GM23248 (cell line): ENCODE results near the gene ADGRL2. TPM values are rescaled to one million over a fixed set of nuclear protein-coding genes. Genes with fewer than 3 reads are reported as not detected.

Source experiments
- DNase-seq: peaks from one replicate; pipeline ENCODE4 v3.0.0-alpha.2; 2015
- H2AFZ ChIP-seq: fragments of 200-600 bp; sonication (generic); 2 replicates; pipeline ENCODE4 v1.6.1; 2016; ENCODE audit warnings: antibody characterized with exemption
- H3F3A ChIP-seq: fragments of 200-600 bp; sonication (generic); 2 replicates; pipeline ENCODE4 v1.6.1; 2016; ENCODE audit warnings: mild to moderate bottlenecking, antibody characterized with exemption, mixed run types; ENCODE audit not compliant: insufficient read depth
- H3K27ac ChIP-seq: fragments of 200-600 bp; sonication (generic); 2 replicates; pipeline ENCODE4 v1.5.1; 2016; ENCODE audit warnings: mild to moderate bottlenecking
- H3K27me3 ChIP-seq: fragments of 200-600 bp; sonication (generic); replicated peaks from 2 replicates; pipeline ENCODE4 v1.6.1; 2016; ENCODE audit warnings: mild to moderate bottlenecking; ENCODE audit not compliant: insufficient read depth
- H3K36me3 ChIP-seq: fragments of 200-600 bp; sonication (generic); 2 replicates; pipeline ENCODE4 v1.6.1; 2016; ENCODE audit warnings: low read depth, mild to moderate bottlenecking
- H3K4me1 ChIP-seq: fragments of 200-600 bp; sonication (generic); 2 replicates; pipeline ENCODE4 v1.6.1; 2016; ENCODE audit warnings: mild to moderate bottlenecking; ENCODE audit not compliant: insufficient read depth
- H3K4me2 ChIP-seq: fragments of 200-600 bp; sonication (generic); one replicate; pipeline ENCODE4 v1.6.1; 2016; ENCODE audit warnings: mild to moderate bottlenecking; ENCODE audit not compliant: unreplicated experiment
- H3K4me3 ChIP-seq: fragments of 200-600 bp; sonication (generic); 2 replicates; pipeline ENCODE4 v1.5.1; 2016; ENCODE audit warnings: mild to moderate bottlenecking
- H3K79me2 ChIP-seq: fragments of 200-600 bp; sonication (generic); 2 replicates; pipeline ENCODE4 v1.6.1; 2016; ENCODE audit warnings: mild to moderate bottlenecking; ENCODE audit not compliant: insufficient read depth
- H3K9ac ChIP-seq: fragments of 200-600 bp; sonication (generic); 2 replicates; pipeline ENCODE4 v1.6.1; 2016; ENCODE audit warnings: mild to moderate bottlenecking
- H3K9me2 ChIP-seq: fragments of 200-600 bp; sonication (generic); 2 replicates; pipeline ENCODE4 v1.6.1; 2016; ENCODE audit warnings: mixed run types, mild to moderate bottlenecking, moderate library complexity; ENCODE audit not compliant: insufficient read depth
- H3K9me3 ChIP-seq: fragments of 200-600 bp; sonication (generic); one replicate; pipeline ENCODE4 v1.6.1; 2017; ENCODE audit warnings: low read depth
- H4K20me1 ChIP-seq: fragments of 200-600 bp; sonication (generic); 2 replicates; pipeline ENCODE4 v1.6.0; 2016; ENCODE audit not compliant: insufficient read depth
- EZH2 ChIP-seq: fragments of 200-600 bp; sonication (generic); IDR thresholded peaks from 2 replicates; pipeline ENCODE4 v1.6.1; 2018; ENCODE audit warnings: antibody characterized with exemption, mild to moderate bottlenecking; ENCODE audit not compliant: insufficient read depth, poor library complexity, severe bottlenecking
- EZH2phosphoT487 ChIP-seq: fragments of 200-600 bp; sonication (generic); IDR thresholded peaks from 2 replicates; pipeline ENCODE4 v1.6.1; 2018; ENCODE audit warnings: antibody characterized with exemption, moderate library complexity, mild to moderate bottlenecking, low read depth; ENCODE audit not compliant: insufficient read depth
- WGBS, 2 experiments: methylation state at CpG; one replicate each; pipeline ENCODE4 v1.1.6; 2015 to 2017; ENCODE audit warnings: low lambda C conversion rate in 2 of 2, low coverage in 1 of 2; ENCODE audit errors: missing lambda C conversion rate in 2 of 2; 5-methylcytosine and 5-hydroxymethylcytosine counted together
- in situ Hi-C: fragments of 300-500 bp; cut with MboI; formaldehyde crosslinking; loops from 2 replicates; pipeline ENCODE4 v1.15.0; 2020
- polyA plus RNA-seq: library from polyadenylated mRNA; unstranded; fragments of >200 nt; fragmentation: Nextera tagmentation; extraction: Ambion mirVana; gene quantifications from 2 replicates; pipeline ENCODE4 v1.2.1, GENCODE V29; 2016
- total RNA-seq: library from RNA; depleted of rRNA; stranded (reverse); fragments of >200 nt; shearing (Covaris generic); gene quantifications from 2 replicates; pipeline ENCODE4 v1.2.3, GENCODE V29; 2014

ADGRL2 gene
- total and polyA plus RNA-seq, 2 experiments from 2014 or later = 12.3 to 41.6 TPM

DNA sequence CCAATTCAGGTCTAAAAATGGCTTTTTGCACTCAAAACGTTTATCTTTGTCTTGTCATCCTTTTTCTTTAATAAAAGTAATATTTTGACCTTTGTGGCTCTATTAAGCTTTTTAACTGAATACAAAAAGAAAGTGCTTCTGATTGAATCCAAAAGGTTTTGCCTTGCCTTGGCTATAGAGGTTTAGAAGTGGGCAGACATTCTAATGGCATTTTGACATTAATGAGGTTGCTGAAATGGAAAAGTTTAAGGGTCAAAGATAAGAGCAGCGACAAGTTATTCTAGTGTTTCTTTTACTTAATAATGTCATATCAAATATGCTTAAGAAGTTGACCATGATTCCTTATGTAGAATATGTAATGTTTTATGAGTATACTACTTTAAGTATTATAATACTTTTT, 120.2 kb downstream of the ADGRL2 start:
- no peaks in the 10 kb centered on the region for H3K36me3 ChIP-seq
- H3F3A ChIP-seq = no peaks in the 10 kb centered on the region
- TF ChIP-seq EZH2phosphoT487 (no peak), EZH2 (no peak)
- H3K9me2 ChIP-seq = no peaks in the 10 kb centered on the region
- no peak overlapping the region for H3K9ac ChIP-seq
- no peaks in the 10 kb centered on the region for H3K27me3 ChIP-seq
- no peaks in the 10 kb centered on the region for H3K79me2 ChIP-seq
- H3K4me3 ChIP-seq = no peak overlapping the region; the same call in 1 of the 2 replicates
- in situ Hi-C loops = no loop called here
- no peak for DNase-seq
- H3K9me3 ChIP-seq = no peaks in the 10 kb centered on the region
- peaks cover 11% of the 10 kb centered on the region; the same call in 1 of the 2 replicates for H3K4me1 ChIP-seq
- WGBS, 2 experiments = 44 to 49% methylated on average over 2 of the region's 2 CpGs
- H3K4me2 ChIP-seq = peak overlapping the region; percentile 30
- H2AFZ ChIP-seq = peak overlapping the region; percentile 47; the same call in 1 of the 2 replicates
- H3K27ac ChIP-seq = peak overlapping the region; percentile 10; the same call in 1 of the 2 replicates
- H4K20me1 ChIP-seq = no peaks in the 10 kb centered on the region

DNA sequence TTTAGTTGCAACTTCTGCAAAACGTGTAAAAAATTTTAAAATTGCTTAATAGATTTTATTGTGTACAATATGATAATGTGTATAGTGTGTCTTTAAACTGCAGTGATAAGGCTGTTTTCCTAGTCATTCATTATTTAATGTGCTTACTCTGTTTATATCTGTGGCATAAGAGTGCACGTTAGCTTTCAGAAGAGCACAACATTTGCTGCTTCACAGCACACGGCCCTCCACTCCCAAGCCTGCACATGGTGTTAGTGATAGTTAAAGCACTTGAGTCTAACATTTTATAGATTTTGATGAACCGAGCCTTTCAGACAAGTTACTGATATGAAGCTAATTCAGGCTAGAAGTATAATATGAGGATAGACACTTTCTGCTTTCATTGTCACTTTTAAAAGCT, 120.6 kb downstream of the ADGRL2 start:
- H3K4me2 ChIP-seq = no peak overlapping the region
- no peaks in the 10 kb centered on the region for H3K27me3 ChIP-seq
- H3K9me3 ChIP-seq = no peaks in the 10 kb centered on the region
- no peak overlapping the region for H3K27ac ChIP-seq
- H2AFZ ChIP-seq = no peak overlapping the region
- no peaks in the 10 kb centered on the region for H3K9me2 ChIP-seq
- H3K9ac ChIP-seq = no peak overlapping the region
- peaks cover 11% of the 10 kb centered on the region; the same call in 1 of the 2 replicates for H3K4me1 ChIP-seq
- no peaks in the 10 kb centered on the region for H3F3A ChIP-seq
- no peaks in the 10 kb centered on the region for H4K20me1 ChIP-seq
- no peaks in the 10 kb centered on the region for H3K79me2 ChIP-seq
- TF ChIP-seq EZH2 (no peak), EZH2phosphoT487 (no peak)
- 85% methylated on average over 4 of the region's 4 CpGs for WGBS, 2 experiments
- DNase-seq = no peak
- in situ Hi-C loops = no loop called here
- no peaks in the 10 kb centered on the region for H3K36me3 ChIP-seq
- no peak overlapping the region for H3K4me3 ChIP-seq

- Histone ChIP-seq H3K4me2 (no peak overlapping the region), H2AFZ (no peak overlapping the region), H4K20me1 (no peaks in the 10 kb centered on the region)
Measured at GRCh38 chr1:81921851-81922462, 121.2 kb downstream of the ADGRL2 start.

GRCh38 chr1:81922955-81923354, 122.2 kb downstream of the ADGRL2 start:
- Histone ChIP-seq H3K9ac (no peak overlapping the region), H3K36me3 (no peaks in the 10 kb centered on the region), H3K79me2 (no peaks in the 10 kb centered on the region), H4K20me1 (no peaks in the 10 kb centered on the region), H2AFZ (no peak overlapping the region), H3K27ac (no peak overlapping the region), H3K4me3 (no peak overlapping the region), H3K9me2 (no peaks in the 10 kb centered on the region), H3K27me3 (no peaks in the 10 kb centered on the region), H3F3A (no peaks in the 10 kb centered on the region), H3K4me2 (no peak overlapping the region), H3K4me1 (peaks cover 11% of the 10 kb centered on the region; the same call in 1 of the 2 replicates), H3K9me3 (no peaks in the 10 kb centered on the region)
- in situ Hi-C loops = no loop called here
- 85 to 88% methylated on average over 2 of the region's 2 CpGs for WGBS, 2 experiments
- DNase-seq = no peak
- no peak for TF ChIP-seq EZH2phosphoT487
- no peak for TF ChIP-seq EZH2

More at GRCh38 chr1:81921851-81922462, 121.2 kb downstream of the ADGRL2 start:
- Histone ChIP-seq H3K79me2 (no peaks in the 10 kb centered on the region), H3K4me1 (peaks cover 11% of the 10 kb centered on the region; the same call in 1 of the 2 replicates), H3K4me3 (no peak overlapping the region), H3K9me3 (no peaks in the 10 kb centered on the region), H3K36me3 (no peaks in the 10 kb centered on the region), H3K27me3 (no peaks in the 10 kb centered on the region), H3F3A (no peaks in the 10 kb centered on the region), H3K9ac (no peak overlapping the region), H3K27ac (no peak overlapping the region), H3K9me2 (no peaks in the 10 kb centered on the region)
- 81 to 88% methylated on average over 5 of the region's 5 CpGs for WGBS, 2 experiments
- no peak for TF ChIP-seq EZH2
- TF ChIP-seq EZH2phosphoT487 = no peak
- peak; percentile 14 for DNase-seq
- in situ Hi-C loops = no loop called here

- Histone ChIP-seq H3K4me3 (no peak overlapping the region), H4K20me1 (no peaks in the 10 kb centered on the region), H3K27ac (no peak overlapping the region), H3K4me2 (no peak overlapping the region), H2AFZ (no peak overlapping the region), H3K9me3 (no peaks in the 10 kb centered on the region), H3F3A (no peaks in the 10 kb centered on the region), H3K27me3 (no peaks in the 10 kb centered on the region), H3K79me2 (no peaks in the 10 kb centered on the region), H3K4me1 (no peaks in the 10 kb centered on the region), H3K36me3 (no peaks in the 10 kb centered on the region), H3K9me2 (no peaks in the 10 kb centered on the region), H3K9ac (no peak overlapping the region)
- in situ Hi-C loops = no loop called here
- 96 to 100% methylated on average over 4 of the region's 4 CpGs for WGBS, 2 experiments
- no peak for DNase-seq
- no peak for TF ChIP-seq EZH2
- TF ChIP-seq EZH2phosphoT487 = no peak
Measured at GRCh38 chr1:81929106-81929505, 128.4 kb downstream of the ADGRL2 start.
